Heart right ventricle (tissue), 16 donors: ENCODE data around the gene TJP3. TPM values are rescaled to one million over a fixed set of nuclear protein-coding genes. Genes with fewer than 3 reads are reported as not detected.

Source experiments
- ATAC-seq, 8 donors: fragments of 200-7000 bp; cut with Tn5 transposase; one replicate each; pipeline ENCODE4 v1.9.1; 2020; ENCODE audit warnings: mild to moderate bottlenecking in 8 of 8, moderate library complexity in 8 of 8, moderate number of reproducible peaks in 1 of 8
- DNase-seq, 2 donors: peaks; one replicate each; pipeline ENCODE4 v3.0.0-alpha.2; 2020
- H3K27ac ChIP-seq, 10 donors: fragments of 200-600 bp; sonication (generic) in 2 of 10; one replicate each; pipeline versions ENCODE4 v1.5.0 to v1.8.0; 2020 to 2022; ENCODE audit warnings: mild to moderate bottlenecking in 3 of 10
- H3K27me3 ChIP-seq, 7 donors: fragments of 200-600 bp; one replicate each; pipeline ENCODE4 v1.8.0; 2021 to 2022; ENCODE audit warnings: mild to moderate bottlenecking in 2 of 7
- H3K36me3 ChIP-seq, 9 donors: fragments of 200-600 bp; sonication (generic) in 1 of 9; one replicate each; pipeline versions ENCODE4 v1.5.0 to v1.8.0; 2020 to 2022; ENCODE audit warnings: mild to moderate bottlenecking in 2 of 9
- H3K4me1 ChIP-seq, 9 donors: fragments of 200-600 bp; sonication (generic) in 1 of 9; one replicate each; pipeline versions ENCODE4 v1.5.0 to v1.8.0; 2020 to 2022; ENCODE audit warnings: mild to moderate bottlenecking in 4 of 9
- H3K4me3 ChIP-seq, 10 donors: fragments of 200-600 bp; sonication (generic) in 2 of 10; one replicate each; pipeline versions ENCODE4 v1.5.0 to v1.8.0; 2020 to 2022; ENCODE audit warnings: mild to moderate bottlenecking in 7 of 10, moderate library complexity in 2 of 10
- H3K9me3 ChIP-seq, 11 donors: fragments of 200-600 bp in 10 of 11; sonication (generic) in 2 of 11; one replicate each; pipeline versions ENCODE4 v1.5.0 to v1.8.0; 2013 to 2022; ENCODE audit warnings: mild to moderate bottlenecking in 2 of 11, control low read depth in 1 of 11, moderate library complexity in 1 of 11
- WGBS, 2 donors: extraction: QIAGEN DNeasy Blood & Tissue Kit; methylation state at CpG; one replicate each; pipeline ENCODE4 v1.1.7; 2013; ENCODE audit warnings: inconsistent platforms in 1 of 2; 5-methylcytosine and 5-hydroxymethylcytosine counted together
- intact Hi-C, 10 donors: fragments of 100-400 bp; cut with DNase I; formaldehyde crosslinking; loops; one replicate each; pipeline versions ENCODE4 v1.11.1 to v1.14.2; 2022
- polyA plus RNA-seq, 2 donors: library from polyadenylated mRNA; stranded (reverse); fragments of 200-250 nt; gene quantifications; one replicate each; pipeline ENCODE4 v1.2.3, GENCODE V29; 2013
- total RNA-seq, 10 donors: library from RNA; stranded (reverse); fragmentation: NEBNext Ultra II Directional in 3 of 10; extraction: Animal tissue kit (Norgen Biotek cat#: 25700) in 3 of 10; gene quantifications; one replicate each; pipeline versions ENCODE4 v1.2.1 to v1.2.4, GENCODE V29; 2021 to 2023
- TF ChIP-seq, protein P1 (sequence below), 9 donors: fragments of 200-600 bp; sonication (generic) in 2 of 9; IDR thresholded peaks; one replicate each; pipeline versions ENCODE4 v1.5.0 to v1.8.0; 2021 to 2022; ENCODE audit warnings: antibody characterized with exemption in 9 of 9, mild to moderate bottlenecking in 5 of 9, moderate library complexity in 1 of 9
- donor health status: Arrhythmogenic right ventricular cardiomyopathy.
- donor health status: ischemic (EF 13 %, LVEDD 7.1; RV severe dilation, severe dysfunction).
- donor health status: healthy with polysubstance abuse.
- donor health status: DM: no; HTN: yes; CAD: no.
- donor health status: DM: no; HTN: no; CAD: no.
- donor health status: ischemic (EF 25% LVEDD 6.9; RV normal size, moderate dysfunction).
- donor health status: ischemic (EF 25% LVEDD 5.7; RV mildly dilated, moderate dysfunction).
- donor health status: healthy.
- donor health status: DM: yes; HTN: yes; CAD: no.
- donor health status: Ischemic cardiomyopathy.
- donor health status: ischemic (EF 35%, LVEDD 5.7; RV mildly dilated, moderate dysfunction).
- donor health status: nonischemic (EF 11% LVEDD 7.7; RV severe dilation, severe dysfunction).
- donor health status: DM: yes; HTN: yes; CAD: no.
- donor health status: PGD.
- donor health status: ischemic (EF 29% LVEDD 5.4; RV normal size, mild dysfunction).
- donor health status: nonischemic (EF 23%, LVEDD 6.1; RV moderate dilation, normal function).

The TJP3 gene
- total and polyA plus RNA-seq, 12 donors, result 0.06 to 0.49 (median 0.25) TPM; not detected in 8

DNA sequence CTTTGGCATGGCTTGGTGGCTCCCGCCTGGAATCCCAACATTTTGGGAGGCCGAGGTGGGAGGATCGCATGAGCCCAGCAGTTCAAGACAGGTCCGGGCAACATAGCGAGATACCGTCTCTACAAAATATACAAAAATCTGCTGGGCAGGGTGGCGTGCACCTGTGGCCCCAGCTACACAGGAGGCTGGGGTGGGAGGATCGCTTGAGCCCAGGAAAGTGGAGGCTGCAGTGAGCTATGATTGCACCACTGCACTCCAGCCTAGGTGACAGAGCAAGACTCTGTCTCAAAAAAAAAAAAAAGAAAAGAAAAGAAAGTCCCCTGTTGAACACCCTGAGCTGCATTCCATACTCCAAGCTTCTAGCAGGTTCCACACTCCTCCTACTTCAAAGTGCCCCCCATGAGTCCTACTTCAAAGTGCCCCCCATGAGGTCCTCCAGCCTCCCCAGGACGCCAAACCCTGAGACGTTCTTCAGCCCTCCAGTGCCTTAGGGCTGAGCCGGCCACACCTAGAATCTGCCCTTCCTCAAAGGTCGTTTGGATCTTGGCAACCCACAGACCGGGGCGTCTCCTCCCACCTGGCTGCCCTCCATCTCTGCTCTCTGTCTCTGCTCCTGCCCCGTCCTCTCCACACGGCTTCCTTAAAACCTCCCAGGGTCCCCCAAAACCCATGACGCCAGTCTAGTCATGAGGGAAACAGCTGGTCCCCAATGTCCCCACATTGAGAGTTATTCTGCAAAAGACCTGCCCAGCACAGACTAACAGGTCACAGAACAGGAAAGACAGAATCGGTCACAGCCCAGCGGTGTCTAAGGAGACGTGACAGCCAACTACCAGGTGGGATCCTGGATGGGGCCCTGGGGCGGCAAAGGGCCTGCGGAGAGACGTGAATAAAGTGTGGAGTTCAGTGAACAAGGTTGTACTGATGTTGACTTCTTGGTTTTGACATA, 4.8 kb downstream of the TJP3 start:
- intact Hi-C loops, result no loop called here
- peak; percentile 50 to 81 (median 70) for ATAC-seq

DNA sequence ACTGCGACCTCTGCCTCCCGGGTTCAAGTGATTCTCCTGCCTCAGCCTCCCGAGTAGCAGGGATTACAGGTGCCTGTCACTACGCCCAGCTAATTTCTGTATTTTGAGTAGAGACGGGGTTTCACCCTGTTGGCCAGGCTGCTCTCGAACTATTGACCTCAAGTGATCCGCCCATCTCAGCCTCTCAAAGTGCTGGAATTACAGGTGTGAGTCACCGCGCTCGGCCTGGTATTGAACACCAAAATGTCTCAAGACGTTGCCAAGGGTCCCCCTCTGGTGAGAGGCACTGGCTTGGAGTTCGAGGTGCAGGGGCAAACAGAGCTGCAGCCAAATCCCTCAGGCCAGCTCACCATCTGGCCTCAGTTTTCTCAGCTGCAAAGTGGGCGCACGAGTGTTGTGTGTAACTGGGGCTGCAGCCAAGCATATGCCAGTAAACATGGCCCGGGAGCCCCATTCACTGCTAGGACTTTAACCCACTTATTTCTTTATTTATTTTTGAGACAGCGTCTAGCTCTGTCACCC, 8.0 kb downstream of the TJP3 start:
- intact Hi-C loops, result no loop called here
- Histone ChIP-seq H3K9me3 (no peaks in the 10 kb centered on the region), H3K4me3 (no peak overlapping the region), H3K36me3 (no peaks in the 10 kb centered on the region), H3K27me3 (peaks cover 10 to 30% (median 29%) of the 10 kb centered on the region in 7 donors), H3K4me1 (peaks cover 0 to 17% (median 8%) of the 10 kb centered on the region in 9 donors), H3K27ac (no peak overlapping the region)
- ATAC-seq, result no peak
- WGBS, 2 donors, result 84 to 93% methylated on average over 16 of the region's 16 CpGs
- DNase-seq, result no peak
- TF ChIP-seq, protein P1, sequence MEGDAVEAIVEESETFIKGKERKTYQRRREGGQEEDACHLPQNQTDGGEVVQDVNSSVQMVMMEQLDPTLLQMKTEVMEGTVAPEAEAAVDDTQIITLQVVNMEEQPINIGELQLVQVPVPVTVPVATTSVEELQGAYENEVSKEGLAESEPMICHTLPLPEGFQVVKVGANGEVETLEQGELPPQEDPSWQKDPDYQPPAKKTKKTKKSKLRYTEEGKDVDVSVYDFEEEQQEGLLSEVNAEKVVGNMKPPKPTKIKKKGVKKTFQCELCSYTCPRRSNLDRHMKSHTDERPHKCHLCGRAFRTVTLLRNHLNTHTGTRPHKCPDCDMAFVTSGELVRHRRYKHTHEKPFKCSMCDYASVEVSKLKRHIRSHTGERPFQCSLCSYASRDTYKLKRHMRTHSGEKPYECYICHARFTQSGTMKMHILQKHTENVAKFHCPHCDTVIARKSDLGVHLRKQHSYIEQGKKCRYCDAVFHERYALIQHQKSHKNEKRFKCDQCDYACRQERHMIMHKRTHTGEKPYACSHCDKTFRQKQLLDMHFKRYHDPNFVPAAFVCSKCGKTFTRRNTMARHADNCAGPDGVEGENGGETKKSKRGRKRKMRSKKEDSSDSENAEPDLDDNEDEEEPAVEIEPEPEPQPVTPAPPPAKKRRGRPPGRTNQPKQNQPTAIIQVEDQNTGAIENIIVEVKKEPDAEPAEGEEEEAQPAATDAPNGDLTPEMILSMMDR (IDR thresholded peaks at IDR 0.05), result no peak

More for the DNA sequence above, 4.8 kb downstream of the TJP3 start:
- H3K27me3 ChIP-seq, result peaks cover 0 to 8% (median 3%) of the 10 kb centered on the region in 7 donors
- 41 to 46% methylated on average over 23 of the region's 23 CpGs for WGBS, 2 donors
- no peaks in the 10 kb centered on the region for H3K36me3 ChIP-seq
- no peak for DNase-seq
- peaks cover 0 to 13% (median 6%) of the 10 kb centered on the region in 9 donors for H3K4me1 ChIP-seq
- H3K9me3 ChIP-seq, result no peaks in the 10 kb centered on the region
- TF ChIP-seq, protein P1 (IDR thresholded peaks at IDR 0.05), result no peak
- no peak overlapping the region for H3K27ac ChIP-seq
- no peak overlapping the region for H3K4me3 ChIP-seq

DNA sequence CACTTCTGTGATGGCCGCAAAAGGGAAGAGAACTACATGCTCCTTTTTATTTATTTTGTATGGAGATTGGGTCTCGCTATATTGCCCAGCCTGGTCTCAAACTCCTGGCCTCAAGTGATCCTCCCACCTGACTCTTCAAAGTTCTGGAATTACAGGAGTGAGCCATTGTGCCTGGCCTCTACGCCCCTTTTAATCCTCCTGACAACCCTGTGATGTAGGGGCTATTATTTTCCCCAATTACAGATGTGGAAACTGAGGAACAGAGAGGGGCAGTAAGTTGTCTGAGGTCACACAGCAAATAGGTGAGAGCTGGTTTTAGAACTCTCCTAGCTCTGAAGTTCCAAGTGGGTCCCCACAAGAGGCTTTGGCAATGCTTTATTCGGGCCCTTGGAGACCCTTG, 11.7 kb downstream of the TJP3 start:
- 84 to 87% methylated on average over 4 of the region's 4 CpGs for WGBS, 2 donors
- ATAC-seq, result no peak
- H3K4me1 ChIP-seq, result peaks cover 0 to 20% (median 9%) of the 10 kb centered on the region in 9 donors
- H3K4me3 ChIP-seq, result no peak overlapping the region
- DNase-seq, result no peak
- TF ChIP-seq, protein P1 (IDR thresholded peaks at IDR 0.05), result no peak
- intact Hi-C loops, result no loop called here
- no peaks in the 10 kb centered on the region for H3K9me3 ChIP-seq
- no peaks in the 10 kb centered on the region for H3K36me3 ChIP-seq
- peaks cover 22 to 65% (median 59%) of the 10 kb centered on the region in 7 donors for H3K27me3 ChIP-seq
- no peak overlapping the region for H3K27ac ChIP-seq

DNA sequence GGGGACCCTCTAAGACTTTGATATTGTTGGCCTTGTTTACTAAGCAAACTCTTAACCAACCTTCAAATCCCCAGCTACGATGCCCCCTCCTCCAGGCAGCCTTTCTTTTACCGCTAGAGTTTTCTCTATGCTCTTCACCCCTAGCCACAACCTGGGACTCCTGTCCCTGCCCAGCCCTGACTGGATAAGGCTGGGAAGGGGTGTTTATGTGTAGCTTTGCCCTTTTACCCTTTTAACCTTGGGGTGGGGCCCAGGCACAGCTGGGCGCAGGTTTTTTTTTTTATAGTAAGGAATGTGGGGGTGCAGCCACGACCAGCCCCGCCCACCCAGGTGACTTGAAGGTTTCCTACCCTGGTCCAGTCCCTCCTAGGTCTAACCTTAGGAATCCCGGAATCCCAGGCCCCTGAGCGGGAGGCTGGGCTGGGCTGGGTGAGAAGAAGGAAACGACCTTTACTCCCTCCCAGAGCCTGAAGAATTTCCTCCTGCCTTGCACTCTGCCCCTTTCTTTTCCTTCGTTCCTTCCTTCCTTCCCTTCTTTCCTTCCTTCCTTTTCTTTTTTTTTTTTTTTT, 12.2 kb downstream of the TJP3 start:
- intact Hi-C loops, result no loop called here
- Histone ChIP-seq H3K27ac (no peak overlapping the region), H3K4me1 (peaks cover 0 to 20% (median 9%) of the 10 kb centered on the region in 9 donors), H3K27me3 (peaks cover 22 to 70% (median 59%) of the 10 kb centered on the region in 7 donors), H3K36me3 (no peaks in the 10 kb centered on the region), H3K9me3 (no peaks in the 10 kb centered on the region), H3K4me3 (no peak overlapping the region)
- ATAC-seq (no peak), DNase-seq (no peak)
- TF ChIP-seq, protein P1 (IDR thresholded peaks at IDR 0.05), result no peak
- WGBS, 2 donors, result 25 to 28% methylated on average over 9 of the region's 9 CpGs
